ENCODE measurements around the gene MRPL14.

Gene MRPL14

DNA sequence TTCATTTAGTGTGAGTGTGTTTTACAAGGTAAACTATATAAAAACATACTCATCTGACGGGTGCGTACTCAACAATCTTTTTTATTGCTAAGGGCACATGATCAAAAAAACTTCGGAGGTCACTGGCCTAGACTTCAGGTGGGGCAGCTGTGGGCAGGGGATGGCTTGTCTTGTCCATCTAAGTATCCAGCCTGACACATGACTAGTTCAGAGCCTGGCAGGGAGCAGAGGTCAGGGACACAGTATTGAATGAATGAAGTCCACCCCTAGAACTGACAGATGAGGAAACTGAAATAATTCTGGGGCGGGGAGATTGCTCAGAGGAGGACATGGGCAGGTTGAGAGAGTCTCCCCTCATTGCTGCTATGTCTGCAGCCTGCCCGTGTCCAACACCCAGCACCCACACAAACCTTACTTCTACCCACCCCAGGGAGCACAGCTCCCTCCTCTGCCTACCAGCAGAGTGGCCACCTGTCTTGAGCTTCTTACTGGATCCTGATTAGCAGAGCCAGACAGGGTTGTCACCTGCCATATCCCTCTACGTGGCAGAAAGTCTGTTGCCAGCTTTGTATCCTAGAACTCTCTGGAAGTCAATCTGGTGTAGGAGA, 48.9 kb downstream of the MRPL14 start:
- no peak for DNase-seq

DNA sequence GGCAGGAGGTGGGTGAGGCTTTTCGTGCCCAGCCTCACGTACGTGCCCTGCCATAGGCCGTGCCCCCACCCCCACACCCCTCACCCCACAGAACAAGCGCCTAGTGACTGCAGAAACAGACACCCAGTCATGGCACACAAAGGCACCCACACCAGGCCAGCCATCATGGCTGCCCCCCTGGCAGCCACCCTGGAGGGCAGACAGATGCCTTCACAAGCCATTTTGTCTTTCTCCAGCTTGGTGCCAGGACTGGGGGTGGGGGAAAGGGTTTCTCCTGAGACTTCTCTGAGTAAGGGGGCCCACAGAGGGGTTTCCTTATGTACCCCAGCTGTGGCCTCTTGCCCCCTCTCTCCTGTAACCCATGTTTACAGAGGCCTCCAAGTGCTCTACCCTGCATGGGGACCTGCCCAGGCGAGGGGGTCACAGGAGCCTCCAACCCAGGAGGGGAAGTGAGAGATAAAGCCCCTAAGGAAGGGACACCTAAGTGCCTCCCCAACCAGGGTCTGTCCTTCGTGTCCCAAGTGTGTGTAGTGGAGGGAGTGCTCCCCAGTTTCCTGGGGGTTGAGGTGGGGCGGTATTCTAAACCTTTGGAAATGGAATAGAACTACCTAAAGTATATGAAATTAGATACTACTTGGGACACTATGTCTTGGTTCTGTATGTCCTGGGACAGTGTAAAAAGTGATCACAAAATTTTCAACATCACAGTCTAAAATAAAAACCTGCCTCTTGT, 49.9 kb downstream of the MRPL14 start:
- DNase-seq = no peak

DNA sequence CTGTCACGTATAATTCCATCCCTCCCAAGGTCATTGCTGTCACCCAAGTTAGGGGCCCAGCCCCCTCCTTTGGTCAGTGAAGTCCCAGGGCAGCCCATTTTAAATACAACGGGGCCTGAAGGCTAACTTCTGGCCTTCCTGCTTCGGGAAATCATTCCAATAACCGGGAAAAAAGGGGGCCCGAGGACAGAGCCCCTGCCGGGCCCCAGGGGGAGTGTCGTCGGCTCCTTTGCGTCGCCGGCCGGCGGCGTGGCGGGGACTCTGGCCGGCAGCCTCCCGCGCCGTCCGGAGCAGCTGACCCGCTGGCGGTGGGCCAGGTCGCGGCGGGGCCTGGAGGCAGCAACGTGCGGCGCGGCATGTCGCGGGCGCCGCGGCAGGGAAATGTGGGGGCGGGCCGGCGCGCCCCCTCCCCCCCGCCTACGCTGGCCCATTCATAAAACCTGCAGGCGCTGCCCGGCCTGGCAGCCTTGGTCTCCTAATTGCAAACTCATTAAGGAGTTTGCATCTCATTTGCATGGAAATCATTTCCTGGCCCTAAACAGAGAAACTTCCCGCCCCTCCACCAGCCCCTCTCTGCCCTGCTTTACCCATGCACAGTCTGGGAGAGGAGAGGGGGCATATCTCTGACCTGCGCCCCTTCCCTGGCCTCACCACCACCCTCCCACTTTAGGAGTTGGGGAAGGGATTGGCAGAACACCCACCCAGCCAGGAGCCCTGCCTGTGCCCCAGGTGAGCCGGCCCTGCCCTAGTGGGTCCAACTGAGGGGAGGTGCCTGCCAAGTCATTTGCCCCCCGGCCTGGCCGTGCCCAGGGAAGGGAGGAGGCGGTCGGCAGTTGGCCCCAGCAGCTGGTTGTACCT, 50.7 kb downstream of the MRPL14 start:
- DNase-seq = no peak

DNA sequence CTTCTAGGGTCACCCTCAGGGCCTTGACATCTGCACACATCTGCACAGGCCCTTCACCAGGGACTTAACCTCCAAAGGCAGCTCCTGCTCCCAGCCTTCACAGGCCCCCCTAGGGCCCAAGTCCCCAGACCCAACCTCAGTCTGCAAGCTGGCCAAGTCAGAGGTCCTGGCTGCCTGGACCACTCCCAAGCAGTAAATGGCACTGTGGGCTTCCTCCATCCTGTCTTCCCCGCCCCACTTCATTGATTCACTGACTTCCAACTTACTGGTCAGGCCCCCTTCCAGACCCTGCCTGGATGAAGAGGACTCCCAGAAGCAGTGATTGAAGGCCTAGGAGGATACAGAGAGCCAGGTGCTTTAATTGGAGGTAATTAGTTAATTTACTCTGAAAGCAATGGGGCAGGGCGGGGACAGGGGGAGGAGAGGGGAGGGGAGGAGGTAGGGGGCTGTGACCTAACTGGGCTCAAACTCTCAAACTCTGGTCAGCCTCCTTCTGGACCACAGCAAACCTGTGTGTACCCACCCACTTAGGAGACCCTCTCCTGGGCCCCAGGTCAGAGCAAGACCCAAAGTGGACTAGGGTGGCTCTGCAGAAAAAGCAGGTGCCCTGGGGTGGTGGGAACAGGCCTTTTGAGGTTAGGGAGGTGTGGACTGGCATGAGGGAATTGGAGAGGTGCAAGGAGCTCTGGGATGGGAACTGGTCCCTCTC, 51.5 kb downstream of the MRPL14 start:
- no peak for DNase-seq

- DNase-seq = no peak
Observed at GRCh38 chr6:44074813-44075646, 52.2 kb downstream of the MRPL14 start.

- DNase-seq = peak; percentile 62
Observed at GRCh38 chr6:44074439-44074812, 52.8 kb downstream of the MRPL14 start.

GRCh38 chr6:44073612-44074438, 53.4 kb downstream of the MRPL14 start:
- no peak for DNase-seq

DNA sequence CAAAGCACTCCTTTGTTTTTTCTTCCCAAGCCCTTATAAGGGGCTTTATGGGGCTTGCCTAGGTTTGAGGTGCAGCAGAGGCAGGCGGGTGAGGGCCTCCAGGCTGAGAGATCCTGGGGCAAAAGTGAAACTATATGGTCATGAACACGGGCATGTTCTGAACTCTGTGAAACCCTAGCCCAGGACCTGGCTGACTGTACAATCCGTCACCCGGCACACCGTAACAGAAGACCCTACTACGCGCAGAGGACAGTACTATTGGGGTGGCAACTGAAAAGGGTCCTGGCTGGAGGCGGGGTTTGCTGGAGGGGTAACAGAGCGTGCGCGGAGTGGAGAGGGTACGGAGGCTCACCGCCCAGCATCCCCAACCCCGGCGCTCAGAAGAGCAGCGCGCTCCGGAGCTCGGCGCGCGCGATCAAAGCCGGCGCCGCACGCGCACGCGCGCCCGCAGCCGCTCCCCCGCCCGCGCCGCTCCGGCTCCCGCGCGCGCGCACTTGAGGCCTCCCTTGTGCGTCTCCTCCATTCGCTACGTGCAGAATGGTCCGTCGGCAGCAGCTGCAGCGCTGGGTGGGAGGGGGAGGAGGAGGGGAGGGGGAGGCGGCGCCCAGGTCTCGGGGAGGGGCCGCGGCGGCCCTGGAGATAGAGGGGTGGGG, 54.2 kb downstream of the MRPL14 start:
- peak; percentile 74 for DNase-seq

GRCh38 chr6:44072452-44072958, 54.7 kb downstream of the MRPL14 start:
- DNase-seq = no peak

- no peak for DNase-seq
Observed at GRCh38 chr6:44071670-44072451, 55.4 kb downstream of the MRPL14 start.

DNA sequence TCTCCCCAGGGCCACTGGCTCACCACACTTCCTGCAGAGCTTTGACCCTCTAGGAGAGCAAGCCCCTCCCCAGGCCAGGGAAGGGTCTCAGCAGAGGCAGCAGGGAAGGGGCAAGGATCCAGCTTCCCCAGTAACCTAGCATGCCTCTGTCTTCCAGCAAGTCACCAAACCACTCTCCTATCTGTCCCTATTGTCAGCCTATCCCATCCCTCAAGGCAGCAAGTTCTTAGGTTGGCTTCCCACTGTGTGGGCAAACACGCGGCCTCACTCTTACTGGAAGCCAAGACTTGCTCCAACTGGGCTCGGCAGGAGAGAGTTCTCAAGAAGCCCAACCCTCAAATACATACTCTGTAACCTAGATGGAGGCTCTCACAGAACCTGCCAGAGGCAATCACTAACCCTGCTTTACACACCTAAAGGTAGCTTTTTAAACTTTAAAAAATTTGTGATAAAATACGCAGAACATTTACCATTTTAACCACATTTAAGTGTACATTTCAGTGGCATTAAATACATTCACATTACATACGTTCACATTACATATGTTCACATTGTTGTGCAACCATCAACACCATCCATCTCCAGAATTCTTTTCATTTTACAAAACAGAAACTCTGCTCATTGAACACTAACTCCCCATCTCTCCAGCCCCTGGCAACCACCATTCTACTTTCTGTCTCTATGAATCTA, 58.5 kb downstream of the MRPL14 start:
- DNase-seq = no peak

GRCh38 chr6:44067173-44068139, 59.8 kb downstream of the MRPL14 start:
- no peak for DNase-seq

- DNase-seq = no peak
Observed at GRCh38 chr6:44066394-44067172, 60.7 kb downstream of the MRPL14 start.

DNA sequence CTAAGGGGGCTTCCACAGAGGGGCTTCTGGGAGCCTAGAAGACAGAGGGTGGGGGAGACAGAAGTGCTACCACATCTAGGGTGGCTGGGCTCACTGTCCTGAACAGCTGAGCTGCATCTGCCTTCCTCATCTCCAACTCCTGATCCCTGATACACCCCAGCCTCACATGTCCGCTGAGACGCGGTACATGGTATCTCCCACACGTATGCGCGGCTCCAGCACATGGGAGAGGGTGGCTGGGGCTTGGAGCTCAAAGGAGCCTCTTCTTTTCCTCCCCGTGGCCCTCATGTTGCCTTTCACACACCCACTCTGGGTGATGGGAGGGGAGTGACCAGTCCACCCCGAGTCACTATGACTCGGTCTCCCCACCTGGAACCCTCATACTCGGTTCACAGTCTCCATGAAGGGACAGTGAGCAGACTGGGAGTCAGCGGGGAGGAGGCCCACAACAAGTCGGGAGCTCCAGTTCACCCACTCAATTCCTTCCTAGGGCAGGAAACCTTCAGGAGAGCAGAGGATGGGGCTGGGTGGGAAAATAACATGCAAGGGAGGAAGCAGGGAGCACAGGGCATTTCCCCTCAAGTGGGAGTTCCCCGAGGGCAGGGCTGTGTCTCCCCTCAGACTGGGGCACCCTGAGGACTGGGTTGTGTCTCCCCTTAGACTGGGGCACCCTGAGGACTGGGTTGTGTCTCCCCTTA, 61.7 kb downstream of the MRPL14 start:
- DNase-seq = no peak

DNA sequence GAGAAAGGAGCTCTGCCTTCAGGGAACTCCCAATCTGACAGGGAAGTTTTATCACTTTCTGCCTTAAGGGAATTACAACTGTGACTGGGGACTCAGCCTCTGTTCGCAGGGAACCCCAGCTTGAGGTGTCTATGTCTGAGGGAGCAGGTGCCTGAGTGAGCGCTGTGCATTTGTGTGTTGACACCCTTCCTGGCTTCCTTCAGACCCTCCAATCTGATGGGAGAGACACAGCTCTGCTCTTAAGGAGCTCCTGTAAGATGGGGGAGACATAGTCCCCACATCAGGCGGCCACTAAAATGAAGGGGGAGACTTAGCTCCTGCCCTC, 62.3 kb downstream of the MRPL14 start:
- DNase-seq = no peak
